ENCODE data around the gene ADA. TPM values are rescaled to one million over a fixed set of nuclear protein-coding genes. Genes with fewer than 3 reads are reported as not detected.

Gene ADA
- total RNA-seq, 4 donors from 2014 or later = 4.0 to 13.9 (median 7.1) TPM

DNA sequence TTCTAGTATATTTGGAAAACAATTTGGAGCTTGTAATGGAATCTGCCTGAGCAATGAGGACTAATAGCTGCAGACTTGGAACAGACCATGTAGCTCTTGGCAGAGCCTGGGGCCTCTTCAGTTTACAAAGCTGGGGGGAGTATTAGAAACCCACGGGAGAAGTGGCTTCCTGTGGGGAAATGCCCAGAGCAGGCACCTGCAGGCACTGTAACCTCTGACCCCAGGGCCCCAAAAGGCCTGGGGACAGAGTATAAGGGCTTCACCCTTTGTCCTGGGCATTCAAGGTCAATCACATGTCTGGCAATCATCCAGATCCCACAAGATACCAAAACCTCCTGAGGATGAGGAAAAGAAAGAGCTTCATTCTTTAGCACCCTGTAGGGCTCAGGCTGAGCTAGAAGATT lies 49.7 kb downstream of the ADA start:
- Histone ChIP-seq H3K4me3 (replicated peaks in 1 of 3) (no peak overlapping the region), H3K36me3 (no peaks in the 10 kb centered on the region), H3K27me3 (no peaks in the 10 kb centered on the region), H3K9me3 (no peaks in the 10 kb centered on the region), H3K4me1 (peaks cover 26 to 50% of the 10 kb centered on the region in 2 donors), H3K27ac (peak overlapping the region; percentile 88 to 99 (median 89))
- 0% methylated on average over 1 of the region's 1 CpG for WGBS, 2 donors
- TF ChIP-seq POLR2A (IDR thresholded peaks at IDR 0.05) = no peak
- TF ChIP-seq, protein P1, sequence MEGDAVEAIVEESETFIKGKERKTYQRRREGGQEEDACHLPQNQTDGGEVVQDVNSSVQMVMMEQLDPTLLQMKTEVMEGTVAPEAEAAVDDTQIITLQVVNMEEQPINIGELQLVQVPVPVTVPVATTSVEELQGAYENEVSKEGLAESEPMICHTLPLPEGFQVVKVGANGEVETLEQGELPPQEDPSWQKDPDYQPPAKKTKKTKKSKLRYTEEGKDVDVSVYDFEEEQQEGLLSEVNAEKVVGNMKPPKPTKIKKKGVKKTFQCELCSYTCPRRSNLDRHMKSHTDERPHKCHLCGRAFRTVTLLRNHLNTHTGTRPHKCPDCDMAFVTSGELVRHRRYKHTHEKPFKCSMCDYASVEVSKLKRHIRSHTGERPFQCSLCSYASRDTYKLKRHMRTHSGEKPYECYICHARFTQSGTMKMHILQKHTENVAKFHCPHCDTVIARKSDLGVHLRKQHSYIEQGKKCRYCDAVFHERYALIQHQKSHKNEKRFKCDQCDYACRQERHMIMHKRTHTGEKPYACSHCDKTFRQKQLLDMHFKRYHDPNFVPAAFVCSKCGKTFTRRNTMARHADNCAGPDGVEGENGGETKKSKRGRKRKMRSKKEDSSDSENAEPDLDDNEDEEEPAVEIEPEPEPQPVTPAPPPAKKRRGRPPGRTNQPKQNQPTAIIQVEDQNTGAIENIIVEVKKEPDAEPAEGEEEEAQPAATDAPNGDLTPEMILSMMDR (IDR thresholded peaks at IDR 0.05) = no peak
- intact Hi-C loops (cut with DNase I) = loop anchor here (10.0 kb wide), 1 partner anchor 67 kb away; no protein-coding TSS in a partner anchor
- peak; percentile 68 to 82 for DNase-seq

DNA sequence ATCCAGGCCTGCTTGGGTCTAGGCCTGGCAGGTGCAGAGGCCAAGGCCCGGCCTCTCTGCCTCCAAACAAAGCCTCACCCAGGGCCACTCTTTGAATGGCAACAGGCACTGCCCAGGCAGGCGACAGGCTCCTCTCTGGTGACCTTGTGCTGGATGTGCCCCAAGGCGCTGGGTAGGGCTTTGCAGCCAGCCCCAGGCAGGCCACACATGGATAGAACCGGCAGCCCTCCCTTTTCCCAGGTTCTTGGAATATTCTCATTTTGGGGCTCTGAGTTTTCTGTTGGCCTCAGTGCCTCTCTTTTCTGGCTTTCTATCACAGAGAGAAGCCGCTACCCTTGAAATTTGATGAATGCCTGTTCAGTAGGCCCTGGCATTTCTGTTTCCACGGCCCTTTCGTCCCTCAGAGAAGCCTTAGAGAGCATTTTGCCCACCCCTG lies 50.2 kb downstream of the ADA start:
- Histone ChIP-seq H3K27me3 (no peaks in the 10 kb centered on the region), H3K36me3 (no peaks in the 10 kb centered on the region), H3K4me1 (peaks cover 26 to 55% of the 10 kb centered on the region in 2 donors), H3K9me3 (no peaks in the 10 kb centered on the region), H3K4me3 (replicated peaks in 1 of 3) (no peak overlapping the region), H3K27ac (peak overlapping the region; percentile 88 to 99 (median 89))
- 56 to 78% methylated on average over 6 to 7 of the region's 7 CpGs for WGBS, 2 donors
- peak in 1 of 2 donors; percentile 59 for DNase-seq
- TF ChIP-seq, protein P1 (IDR thresholded peaks at IDR 0.05) = no peak
- TF ChIP-seq POLR2A (IDR thresholded peaks at IDR 0.05) = no peak
- intact Hi-C loops (cut with DNase I) = loop anchor here (10.0 kb wide), 1 partner anchor 66 kb away; no protein-coding TSS in a partner anchor

DNA sequence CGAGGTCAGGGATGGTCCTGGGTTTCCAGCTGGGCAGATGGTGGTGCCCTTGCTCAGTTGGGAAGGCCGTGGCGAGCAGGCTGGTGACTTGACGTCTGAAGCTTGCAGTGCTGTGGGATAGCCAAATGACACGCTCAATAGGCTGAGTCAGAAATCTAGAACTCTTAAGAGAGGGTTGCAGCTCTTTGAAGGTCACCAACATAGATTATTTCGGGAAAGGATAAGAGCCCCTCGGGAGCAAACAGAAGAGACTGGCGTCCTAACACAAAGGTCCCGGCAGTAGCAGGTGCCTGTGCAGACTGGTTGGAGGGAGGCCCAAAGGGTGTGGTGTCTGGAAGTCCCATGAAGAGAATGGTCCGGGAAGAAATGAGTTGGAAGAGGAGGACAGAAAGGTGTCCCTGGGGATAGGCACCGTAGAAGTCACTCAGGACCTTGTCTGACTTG lies 50.7 kb downstream of the ADA start:
- Histone ChIP-seq H3K27ac (peak overlapping the region; percentile 88 to 99 (median 89)), H3K4me3 (replicated peaks in 1 of 3) (no peak overlapping the region), H3K9me3 (no peaks in the 10 kb centered on the region), H3K4me1 (peaks cover 26 to 57% of the 10 kb centered on the region in 2 donors), H3K36me3 (no peaks in the 10 kb centered on the region), H3K27me3 (no peaks in the 10 kb centered on the region)
- DNase-seq = no peak
- no peak for TF ChIP-seq POLR2A (IDR thresholded peaks at IDR 0.05)
- TF ChIP-seq, protein P1 (IDR thresholded peaks at IDR 0.05) = no peak
- 69 to 78% methylated on average over 11 of the region's 11 CpGs for whole genome bisulfite sequencing, 2 donors
- intact Hi-C loops (cut with DNase I) = loop anchor here (10.0 kb wide), 1 partner anchor 66 kb away; no protein-coding TSS in a partner anchor

DNA sequence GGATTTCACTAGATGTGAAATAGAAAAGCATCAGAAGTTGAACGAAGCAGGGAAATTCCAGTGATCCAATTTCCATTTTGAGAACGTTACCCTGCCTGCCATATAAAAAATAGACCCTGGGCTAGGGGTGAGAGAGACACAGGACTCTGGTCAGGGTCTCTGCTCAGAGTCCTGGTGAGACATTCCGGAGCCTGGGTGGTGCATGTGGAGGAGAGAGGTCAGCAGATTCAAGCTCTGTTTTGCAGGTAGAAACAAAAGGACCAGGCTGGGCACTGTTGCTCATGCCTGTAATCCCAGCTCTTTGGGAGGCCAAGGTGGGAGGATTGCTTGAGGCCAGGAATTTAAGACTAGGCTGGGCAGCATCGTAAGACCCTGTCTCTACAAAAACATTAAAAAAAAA lies 51.2 kb downstream of the ADA start:
- peaks cover 26 to 58% of the 10 kb centered on the region in 2 donors for H3K4me1 ChIP-seq
- 91 to 94% methylated on average over 4 of the region's 4 CpGs for WGBS, 2 donors
- H3K36me3 ChIP-seq = no peaks in the 10 kb centered on the region
- no peak for TF ChIP-seq POLR2A (IDR thresholded peaks at IDR 0.05)
- TF ChIP-seq, protein P1 (IDR thresholded peaks at IDR 0.05) = no peak
- H3K27me3 ChIP-seq = no peaks in the 10 kb centered on the region
- intact Hi-C loops (cut with DNase I) = loop anchor here (10.0 kb wide), 1 partner anchor 66 kb away; no protein-coding TSS in a partner anchor
- H3K4me3 ChIP-seq (replicated peaks in 1 of 3) = no peak overlapping the region
- DNase-seq = no peak
- H3K9me3 ChIP-seq = no peaks in the 10 kb centered on the region
- H3K27ac ChIP-seq = peak overlapping the region; percentile 88 to 99 (median 89)

DNA sequence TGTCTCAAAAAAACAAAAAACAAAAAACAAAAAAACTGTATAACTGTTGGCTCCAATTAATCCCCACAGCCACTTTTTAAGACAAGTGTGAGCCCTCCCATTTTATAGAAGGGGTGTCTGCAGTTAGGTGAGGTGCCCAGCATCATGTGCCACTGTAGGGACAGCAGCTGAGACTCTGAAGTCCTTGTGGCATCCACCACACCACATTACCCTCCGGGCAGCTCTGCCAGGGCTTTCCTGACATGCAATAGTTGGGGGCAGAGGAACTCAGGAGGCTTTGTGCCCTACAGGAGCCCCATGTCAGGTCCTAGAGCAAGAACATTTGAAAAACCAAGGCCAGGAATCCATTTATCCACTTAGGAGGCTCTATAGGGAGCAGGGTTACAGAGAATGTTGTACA lies 51.8 kb downstream of the ADA start:
- intact Hi-C loops (cut with DNase I) = loop anchor here (10.0 kb wide), 1 partner anchor 65 kb away; no protein-coding TSS in a partner anchor
- no peak for TF ChIP-seq POLR2A (IDR thresholded peaks at IDR 0.05)
- TF ChIP-seq, protein P1 (IDR thresholded peaks at IDR 0.05) = no peak
- no peak for DNase-seq
- Histone ChIP-seq H3K36me3 (no peaks in the 10 kb centered on the region), H3K4me3 (replicated peaks in 1 of 3) (no peak overlapping the region), H3K9me3 (no peaks in the 10 kb centered on the region), H3K27me3 (no peaks in the 10 kb centered on the region), H3K4me1 (peaks cover 26 to 64% of the 10 kb centered on the region in 2 donors), H3K27ac (peak overlapping the region; percentile 12 to 99 (median 89))
- 88% methylated on average over 1 of the region's 1 CpG for WGBS, 2 donors
